ENCODE results near the gene GANAB.
"Not testable (repeated sequence)": the region's sequence is repeated elsewhere in the genome, so short reads cannot be mapped to it uniquely, and the experiment has no call there.

GRCh38 chr11:62693624-62694023 lies 47.2 kb upstream of the GANAB start:
- not testable (repeated sequence) for TF ChIP-seq CTCF, POLR2A (IDR thresholded peaks at IDR 0.05)

Measured in right lobe of liver (tissue), 4 donors.